ENCODE measurements around the gene CACNG8.

Gene CACNG8

DNA sequence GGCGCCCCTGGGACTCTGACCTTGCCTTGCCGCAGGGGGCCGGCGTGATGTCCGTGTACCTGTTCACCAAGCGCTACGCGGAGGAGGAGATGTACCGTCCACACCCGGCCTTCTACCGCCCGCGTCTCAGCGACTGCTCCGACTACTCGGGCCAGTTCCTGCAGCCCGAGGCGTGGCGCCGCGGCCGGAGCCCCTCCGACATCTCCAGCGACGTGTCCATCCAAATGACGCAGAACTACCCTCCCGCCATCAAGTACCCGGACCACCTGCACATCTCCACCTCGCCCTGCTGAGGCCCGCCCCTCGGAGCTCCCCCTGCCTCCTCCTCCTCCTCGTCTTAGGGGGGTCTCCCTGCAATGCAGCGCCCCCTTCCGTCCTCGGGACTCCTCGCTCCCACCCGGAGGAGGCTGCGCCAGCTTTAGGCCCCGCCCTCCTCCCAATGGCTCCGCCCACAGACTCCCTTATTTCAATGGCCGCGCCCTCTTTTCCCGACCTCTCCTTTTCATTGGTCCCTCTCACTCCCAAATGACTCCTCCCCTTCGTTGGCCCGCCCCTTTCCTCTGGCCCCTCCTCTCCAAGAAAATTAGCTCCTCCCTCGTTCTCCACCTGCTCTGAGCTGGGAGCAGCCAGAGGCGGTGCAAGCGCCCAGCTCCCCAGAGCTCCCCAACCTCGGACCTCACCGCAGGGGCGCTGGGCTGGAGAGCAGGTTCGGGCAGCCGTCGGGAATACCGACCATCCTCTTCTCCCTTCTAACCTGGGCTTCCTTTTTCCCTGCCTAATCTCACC, 20.5 kb upstream of the CACNG8 start:
- H3K4me3 ChIP-seq, result no peak overlapping the region
- H3K9me3 ChIP-seq, result no peaks in the 10 kb centered on the region
- H3K36me3 ChIP-seq, result no peaks in the 10 kb centered on the region
- H3K27ac ChIP-seq, result no peak overlapping the region
- no peaks in the 10 kb centered on the region for H3K4me1 ChIP-seq
- intact Hi-C loops (cut with DNase I; ENCODE audit: low total_unique reads), result no loop called here
- DNase-seq, result no peak
- peaks cover 0 to 49% of the 10 kb centered on the region in 2 donors for H3K27me3 ChIP-seq
- TF ChIP-seq, protein P1, sequence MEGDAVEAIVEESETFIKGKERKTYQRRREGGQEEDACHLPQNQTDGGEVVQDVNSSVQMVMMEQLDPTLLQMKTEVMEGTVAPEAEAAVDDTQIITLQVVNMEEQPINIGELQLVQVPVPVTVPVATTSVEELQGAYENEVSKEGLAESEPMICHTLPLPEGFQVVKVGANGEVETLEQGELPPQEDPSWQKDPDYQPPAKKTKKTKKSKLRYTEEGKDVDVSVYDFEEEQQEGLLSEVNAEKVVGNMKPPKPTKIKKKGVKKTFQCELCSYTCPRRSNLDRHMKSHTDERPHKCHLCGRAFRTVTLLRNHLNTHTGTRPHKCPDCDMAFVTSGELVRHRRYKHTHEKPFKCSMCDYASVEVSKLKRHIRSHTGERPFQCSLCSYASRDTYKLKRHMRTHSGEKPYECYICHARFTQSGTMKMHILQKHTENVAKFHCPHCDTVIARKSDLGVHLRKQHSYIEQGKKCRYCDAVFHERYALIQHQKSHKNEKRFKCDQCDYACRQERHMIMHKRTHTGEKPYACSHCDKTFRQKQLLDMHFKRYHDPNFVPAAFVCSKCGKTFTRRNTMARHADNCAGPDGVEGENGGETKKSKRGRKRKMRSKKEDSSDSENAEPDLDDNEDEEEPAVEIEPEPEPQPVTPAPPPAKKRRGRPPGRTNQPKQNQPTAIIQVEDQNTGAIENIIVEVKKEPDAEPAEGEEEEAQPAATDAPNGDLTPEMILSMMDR (IDR thresholded peaks at IDR 0.05), result no peak

DNA sequence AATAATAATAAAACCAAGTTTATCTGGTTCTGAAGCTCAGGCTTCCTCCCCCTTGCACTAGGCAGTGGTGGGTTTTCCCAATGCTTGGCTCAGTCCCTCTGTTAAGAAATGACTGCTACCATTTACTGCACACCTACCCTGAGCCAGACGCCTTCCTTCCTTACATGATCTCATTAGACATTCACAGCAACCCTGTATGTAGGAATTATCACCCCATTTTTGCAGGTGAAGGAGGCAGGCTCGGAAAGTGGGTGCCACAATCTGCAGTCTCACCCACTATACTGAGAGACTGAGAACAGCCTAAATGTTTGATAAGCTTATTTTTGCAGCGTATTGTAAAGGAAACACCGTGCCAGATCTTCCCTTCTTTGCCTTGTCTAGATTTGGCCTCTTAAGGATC, 18.3 kb upstream of the CACNG8 start:
- TF ChIP-seq, protein P1 (IDR thresholded peaks at IDR 0.05), result no peak
- no peak overlapping the region for H3K27ac ChIP-seq
- DNase-seq, result no peak
- no peaks in the 10 kb centered on the region for H3K36me3 ChIP-seq
- peaks cover 0 to 47% of the 10 kb centered on the region in 2 donors for H3K27me3 ChIP-seq
- no peak overlapping the region for H3K4me3 ChIP-seq
- no peaks in the 10 kb centered on the region for H3K4me1 ChIP-seq
- no peaks in the 10 kb centered on the region for H3K9me3 ChIP-seq
- intact Hi-C loops (cut with DNase I; ENCODE audit: low total_unique reads), result no loop called here

DNA sequence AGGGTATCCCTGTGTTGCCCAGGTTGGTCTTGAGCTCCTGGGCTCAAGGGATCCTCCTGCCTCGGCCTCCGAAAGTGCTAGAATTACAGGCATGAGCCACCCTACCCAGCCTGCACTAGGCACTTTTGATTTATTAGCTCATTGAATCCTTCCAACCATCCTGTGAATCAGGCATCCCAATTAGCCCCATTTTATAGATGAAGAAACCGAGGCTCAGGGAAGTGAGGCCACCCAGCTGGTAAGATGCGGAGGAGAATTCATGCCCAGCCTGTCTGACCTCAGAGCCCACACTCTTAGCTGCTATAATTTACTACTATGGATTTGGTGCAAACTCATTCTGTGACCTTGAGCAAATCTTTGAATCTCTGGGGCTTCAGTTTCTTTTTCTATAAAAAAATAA, 17.8 kb upstream of the CACNG8 start:
- DNase-seq, result no peak
- Histone ChIP-seq H3K4me1 (no peaks in the 10 kb centered on the region), H3K9me3 (no peaks in the 10 kb centered on the region), H3K4me3 (no peak overlapping the region), H3K36me3 (no peaks in the 10 kb centered on the region), H3K27ac (no peak overlapping the region), H3K27me3 (peaks cover 0 to 49% of the 10 kb centered on the region in 2 donors)
- intact Hi-C loops (cut with DNase I; ENCODE audit: low total_unique reads), result no loop called here
- TF ChIP-seq, protein P1 (IDR thresholded peaks at IDR 0.05), result no peak

DNA sequence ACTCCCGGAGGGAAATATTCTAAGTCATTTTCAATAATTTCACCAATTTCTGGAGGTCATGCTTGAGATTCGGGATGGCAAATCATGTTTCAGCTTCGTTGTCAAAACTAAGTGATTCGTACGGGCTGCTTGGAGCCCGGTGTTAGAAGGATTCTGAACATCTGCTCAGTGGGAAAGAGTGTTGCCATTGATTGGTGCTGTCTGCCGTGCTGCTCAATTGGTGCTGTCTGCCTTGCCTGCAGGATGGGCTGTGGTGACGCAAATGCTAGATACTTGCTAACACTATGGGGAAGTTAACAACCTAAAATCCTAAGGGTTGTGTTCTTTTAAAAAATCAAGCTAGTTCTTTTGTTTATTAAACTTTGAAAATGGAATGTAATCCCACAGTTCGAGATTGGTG, 17.3 kb upstream of the CACNG8 start:
- no peak overlapping the region for H3K4me3 ChIP-seq
- no peak overlapping the region for H3K27ac ChIP-seq
- H3K36me3 ChIP-seq, result no peaks in the 10 kb centered on the region
- intact Hi-C loops (cut with DNase I; ENCODE audit: low total_unique reads), result no loop called here
- TF ChIP-seq, protein P1 (IDR thresholded peaks at IDR 0.05), result no peak
- H3K4me1 ChIP-seq, result no peaks in the 10 kb centered on the region
- DNase-seq, result no peak
- H3K27me3 ChIP-seq, result peaks cover 0 to 48% of the 10 kb centered on the region in 2 donors
- H3K9me3 ChIP-seq, result no peaks in the 10 kb centered on the region

DNA sequence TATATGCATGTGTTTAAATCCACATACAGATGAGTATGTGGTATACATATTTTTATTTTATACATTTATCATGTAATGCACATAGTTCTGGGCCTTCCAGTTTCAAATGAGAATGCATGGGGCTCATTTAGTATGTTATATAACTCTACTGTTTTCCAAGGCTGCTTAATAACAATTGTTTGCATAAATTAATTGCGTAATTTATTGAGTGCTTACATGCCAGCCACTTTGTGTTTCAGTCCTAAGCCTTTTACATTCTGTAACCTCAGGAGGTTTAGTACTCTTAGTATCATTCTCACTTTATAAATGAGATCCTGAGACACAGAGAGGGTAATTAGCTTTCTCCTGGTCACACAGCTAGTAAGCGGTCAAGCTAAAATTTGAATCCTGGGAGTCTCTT, 16.7 kb upstream of the CACNG8 start:
- intact Hi-C loops (cut with DNase I; ENCODE audit: low total_unique reads), result no loop called here
- H3K27ac ChIP-seq, result no peak overlapping the region
- H3K27me3 ChIP-seq, result peaks cover 0 to 46% of the 10 kb centered on the region in 2 donors
- no peaks in the 10 kb centered on the region for H3K36me3 ChIP-seq
- TF ChIP-seq, protein P1 (IDR thresholded peaks at IDR 0.05), result no peak
- no peaks in the 10 kb centered on the region for H3K4me1 ChIP-seq
- no peak for DNase-seq
- no peaks in the 10 kb centered on the region for H3K9me3 ChIP-seq
- no peak overlapping the region for H3K4me3 ChIP-seq

All from tibial artery (tissue), 4 donors.